GM21528 (cell line): Measurements from ENCODE around the gene VWA5B1.

ENCODE experiments used
- ATAC-seq: cut with Tn5 transposase; IDR thresholded peaks from one replicate; pipeline ENCODE4 v1.9.1; 2021; ENCODE audit warnings: mild to moderate bottlenecking, moderate library complexity; ENCODE audit not compliant: unreplicated experiment, low FRiP score

Gene VWA5B1

GRCh38 chr1:20381961-20382360, 91.3 kb downstream of the VWA5B1 start:
- ATAC-seq, result no peak

GRCh38 chr1:20382711-20383110, 92.0 kb downstream of the VWA5B1 start:
- no peak for ATAC-seq

- ATAC-seq, result no peak
These were observed 93.0 kb downstream of the VWA5B1 start for GRCh38 chr1:20383631-20384030.

GRCh38 chr1:20385630-20386029, 95.0 kb downstream of the VWA5B1 start:
- no peak for ATAC-seq

GRCh38 chr1:20386323-20387081, 95.8 kb downstream of the VWA5B1 start:
- ATAC-seq, result no peak

- no peak for ATAC-seq
These were observed 98.9 kb downstream of the VWA5B1 start for GRCh38 chr1:20389571-20389970.

- ATAC-seq, result no peak
These were observed 100.1 kb downstream of the VWA5B1 start for GRCh38 chr1:20390589-20391331.

GRCh38 chr1:20395255-20395654, 104.6 kb downstream of the VWA5B1 start:
- no peak for ATAC-seq

GRCh38 chr1:20398744-20399143, 108.1 kb downstream of the VWA5B1 start:
- no peak for ATAC-seq

- ATAC-seq, result no peak
These were observed 108.5 kb downstream of the VWA5B1 start for GRCh38 chr1:20399196-20399595.

GRCh38 chr1:20399606-20400180, 109.0 kb downstream of the VWA5B1 start:
- ATAC-seq, result no peak

- no peak for ATAC-seq
These were observed 109.9 kb downstream of the VWA5B1 start for GRCh38 chr1:20400341-20401177.

- no peak for ATAC-seq
These were observed 110.8 kb downstream of the VWA5B1 start for GRCh38 chr1:20401405-20402010.

- no peak for ATAC-seq
These were observed 112.1 kb downstream of the VWA5B1 start for GRCh38 chr1:20402585-20403422.

GRCh38 chr1:20403423-20404145, 112.9 kb downstream of the VWA5B1 start:
- no peak for ATAC-seq

GRCh38 chr1:20404466-20404865, 113.8 kb downstream of the VWA5B1 start:
- no peak for ATAC-seq
